Bronchial smooth muscle cell (primary cell): ENCODE results near the gene GABRG2. TPM values are rescaled to one million over a fixed set of nuclear protein-coding genes. Genes with fewer than 3 reads are reported as not detected.

Source experiments
- total RNA-seq: library from RNA; depleted of rRNA; stranded (reverse); fragments of >200 nt; gene quantifications from 2 replicates; pipeline ENCODE4 v1.2.1, GENCODE V29; 2014

GABRG2 gene
- total RNA-seq, result under 0.01 TPM in 1 of 2 replicates, not detected in the other

GRCh38 chr5:162067655-162068411 lies at the start of gene GABRG2:
GABRG2 (plus strand) TSS chr5:162067773; CDS start chr5:162068000, 227 bp downstream.

Other genes starting within 250 kb of the GABRG2 start
- gene GABRA1, start 219.7 kb upstream of the GABRG2 start, total RNA-seq, result not detected in 2 replicates